ENCODE results near the gene SENP1. TPM values are rescaled to one million over a fixed set of nuclear protein-coding genes. Genes with fewer than 3 reads are reported as not detected.

Gene SENP1
- total RNA-seq, 1 donor from 2014 or later, result 32.0 TPM

- Mint-ChIP-seq H3K4me1 (ENCODE audit: unreplicated experiment) (no peaks in the 10 kb centered on the region), H3K36me3 (peaks cover 28% of the 10 kb centered on the region), H3K9me3 (no peaks in the 10 kb centered on the region), H3K27ac (no peak overlapping the region), H3K4me3 (no peak overlapping the region), H3K27me3 (no peaks in the 10 kb centered on the region)
- no peak for DNase-seq (ENCODE audit: extremely low spot score, unreplicated experiment)
- TF ChIP-seq CTCF (conservative IDR thresholded peaks at IDR 0.05), result no peak
Measured at GRCh38 chr12:48135027-48135426, 29.1 kb upstream of the SENP1 start.

GRCh38 chr12:48132826-48133225, 26.9 kb upstream of the SENP1 start:
- TF ChIP-seq CTCF (conservative IDR thresholded peaks at IDR 0.05), result no peak
- H3K27ac Mint-ChIP-seq, result no peak overlapping the region
- no peaks in the 10 kb centered on the region for H3K27me3 Mint-ChIP-seq
- H3K36me3 Mint-ChIP-seq, result peaks cover 33% of the 10 kb centered on the region
- H3K4me1 Mint-ChIP-seq (ENCODE audit: unreplicated experiment), result no peaks in the 10 kb centered on the region
- H3K4me3 Mint-ChIP-seq, result no peak overlapping the region
- no peaks in the 10 kb centered on the region for H3K9me3 Mint-ChIP-seq
- no peak for DNase-seq (ENCODE audit: extremely low spot score, unreplicated experiment)

- Mint-ChIP-seq H3K9me3 (no peaks in the 10 kb centered on the region), H3K27me3 (no peaks in the 10 kb centered on the region), H3K4me1 (ENCODE audit: unreplicated experiment) (no peaks in the 10 kb centered on the region), H3K27ac (no peak overlapping the region), H3K4me3 (no peak overlapping the region), H3K36me3 (peaks cover 39% of the 10 kb centered on the region)
- TF ChIP-seq CTCF (conservative IDR thresholded peaks at IDR 0.05), result no peak
- no peak for DNase-seq (ENCODE audit: extremely low spot score, unreplicated experiment)
Measured at GRCh38 chr12:48131517-48131916, 25.6 kb upstream of the SENP1 start.

GRCh38 chr12:48129376-48129775, 23.5 kb upstream of the SENP1 start:
- Mint-ChIP-seq H3K4me1 (ENCODE audit: unreplicated experiment) (peaks cover 3% of the 10 kb centered on the region), H3K27ac (no peak overlapping the region), H3K36me3 (peaks cover 44% of the 10 kb centered on the region), H3K9me3 (no peaks in the 10 kb centered on the region), H3K4me3 (no peak overlapping the region), H3K27me3 (no peaks in the 10 kb centered on the region)
- no peak for DNase-seq (ENCODE audit: extremely low spot score, unreplicated experiment)
- TF ChIP-seq CTCF (conservative IDR thresholded peaks at IDR 0.05), result no peak

DNA sequence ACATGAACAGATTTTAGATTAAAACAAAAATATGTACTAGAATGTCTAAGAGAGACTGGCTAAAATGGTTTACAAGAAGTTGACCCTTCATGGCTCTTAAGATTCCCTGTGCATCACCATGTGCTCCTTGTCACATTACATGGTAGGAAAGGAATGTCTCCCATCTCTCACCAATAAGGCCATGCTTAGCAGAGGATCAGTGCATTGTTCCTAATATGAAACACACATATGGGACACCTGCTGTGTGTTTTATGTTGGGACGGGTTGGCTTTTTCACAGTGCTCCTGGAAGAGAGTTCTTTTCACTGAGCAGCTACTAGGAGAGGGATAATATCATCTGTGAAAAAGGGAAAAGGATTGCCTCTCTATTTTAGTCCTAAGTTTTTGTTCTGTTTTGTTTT, 22.9 kb upstream of the SENP1 start:
- H3K4me1 Mint-ChIP-seq (ENCODE audit: unreplicated experiment), result peaks cover 3% of the 10 kb centered on the region
- peaks cover 43% of the 10 kb centered on the region for H3K36me3 Mint-ChIP-seq
- no peaks in the 10 kb centered on the region for H3K9me3 Mint-ChIP-seq

More for the DNA sequence above, 22.9 kb upstream of the SENP1 start:
- H3K4me3 Mint-ChIP-seq, result no peak overlapping the region
- no peaks in the 10 kb centered on the region for H3K27me3 Mint-ChIP-seq
- no peak overlapping the region for H3K27ac Mint-ChIP-seq
- DNase-seq (ENCODE audit: extremely low spot score, unreplicated experiment), result no peak
- TF ChIP-seq CTCF (conservative IDR thresholded peaks at IDR 0.05), result no peak

Data from type B pancreatic cell (in vitro differentiated cells).